Activated CD4-positive, alpha-beta T cell treated with anti-CD3 and anti-CD28 coated beads, Interleukin-2, amount 50 U/mL, for 1 hour (primary cell): ENCODE measurements around the gene TRAF3.
A peak's percentile ranks its signal among the peaks of the same experiment; 100 is the strongest.

Experiments used
- DNase-seq: peaks from one replicate; pipeline ENCODE4 v3.0.0-alpha.2; 2020

TRAF3 gene

GRCh38 chr14:102910442-102910841 is 133.2 kb downstream of the TRAF3 start:
- no peak for DNase-seq

DNA sequence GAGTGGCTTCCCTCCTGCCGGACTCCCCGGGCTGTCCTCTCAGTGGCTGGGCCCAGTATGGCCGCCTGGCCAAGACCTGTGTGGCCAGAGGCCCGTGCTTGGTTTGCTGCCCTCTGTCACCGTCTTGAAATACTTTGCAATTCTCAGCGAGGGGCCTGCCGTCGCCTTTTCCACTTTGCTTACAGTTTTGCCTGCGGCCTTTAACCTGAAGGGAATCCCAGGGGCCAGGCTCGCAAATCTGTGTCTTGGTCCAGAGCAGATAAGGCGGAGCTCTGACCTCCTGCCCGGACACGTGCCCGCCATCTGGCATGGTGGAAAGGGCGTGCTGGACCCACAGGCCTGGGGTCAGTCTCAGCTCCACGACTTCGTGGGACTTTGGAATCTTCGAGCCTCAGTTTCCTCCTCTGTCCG is 134.3 kb downstream of the TRAF3 start:
- no peak for DNase-seq

- DNase-seq = no peak
These were observed 134.9 kb downstream of the TRAF3 start for GRCh38 chr14:102911991-102912761.

- no peak for DNase-seq
These were observed 136.3 kb downstream of the TRAF3 start for GRCh38 chr14:102913341-102914211.

DNA sequence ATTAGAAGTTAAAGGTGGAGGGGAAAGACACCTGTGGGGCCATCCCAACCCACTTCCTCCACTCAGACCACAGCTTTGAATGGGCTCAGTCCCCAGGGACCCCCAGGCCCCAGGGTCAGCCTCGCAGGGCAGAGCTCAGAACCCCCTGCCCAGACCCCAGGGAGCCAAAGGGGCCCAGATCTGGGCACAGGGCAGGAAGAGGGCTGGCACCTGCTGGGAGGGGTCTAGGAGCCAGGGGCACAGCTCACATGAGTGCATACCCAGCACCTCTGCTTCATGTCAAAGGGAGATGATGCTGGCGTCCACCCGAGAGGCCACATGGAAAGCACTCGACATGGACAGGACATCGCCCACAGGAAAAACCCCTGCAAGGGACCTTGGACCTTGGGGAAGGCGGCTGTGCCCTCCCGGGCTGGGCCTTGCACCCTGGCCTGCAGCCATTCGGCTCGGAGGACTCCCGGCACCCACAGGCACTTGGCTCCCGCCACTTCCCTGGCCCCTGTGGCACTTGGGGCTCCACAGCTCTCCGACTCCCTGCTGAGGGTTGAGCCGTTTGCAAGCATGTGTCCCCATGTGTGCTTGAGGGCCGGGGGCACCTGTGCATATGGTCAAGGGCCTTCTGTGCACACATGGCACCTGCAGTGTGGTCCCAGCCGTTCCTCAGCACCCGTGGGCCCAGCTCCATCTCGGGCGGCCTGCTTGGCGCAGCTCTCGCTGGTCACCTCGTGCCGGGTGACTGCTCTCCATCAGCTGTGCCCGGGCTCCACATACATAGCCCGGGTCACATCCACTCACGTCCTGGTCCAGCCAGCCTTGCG is 137.4 kb downstream of the TRAF3 start:
- DNase-seq = no peak

DNA sequence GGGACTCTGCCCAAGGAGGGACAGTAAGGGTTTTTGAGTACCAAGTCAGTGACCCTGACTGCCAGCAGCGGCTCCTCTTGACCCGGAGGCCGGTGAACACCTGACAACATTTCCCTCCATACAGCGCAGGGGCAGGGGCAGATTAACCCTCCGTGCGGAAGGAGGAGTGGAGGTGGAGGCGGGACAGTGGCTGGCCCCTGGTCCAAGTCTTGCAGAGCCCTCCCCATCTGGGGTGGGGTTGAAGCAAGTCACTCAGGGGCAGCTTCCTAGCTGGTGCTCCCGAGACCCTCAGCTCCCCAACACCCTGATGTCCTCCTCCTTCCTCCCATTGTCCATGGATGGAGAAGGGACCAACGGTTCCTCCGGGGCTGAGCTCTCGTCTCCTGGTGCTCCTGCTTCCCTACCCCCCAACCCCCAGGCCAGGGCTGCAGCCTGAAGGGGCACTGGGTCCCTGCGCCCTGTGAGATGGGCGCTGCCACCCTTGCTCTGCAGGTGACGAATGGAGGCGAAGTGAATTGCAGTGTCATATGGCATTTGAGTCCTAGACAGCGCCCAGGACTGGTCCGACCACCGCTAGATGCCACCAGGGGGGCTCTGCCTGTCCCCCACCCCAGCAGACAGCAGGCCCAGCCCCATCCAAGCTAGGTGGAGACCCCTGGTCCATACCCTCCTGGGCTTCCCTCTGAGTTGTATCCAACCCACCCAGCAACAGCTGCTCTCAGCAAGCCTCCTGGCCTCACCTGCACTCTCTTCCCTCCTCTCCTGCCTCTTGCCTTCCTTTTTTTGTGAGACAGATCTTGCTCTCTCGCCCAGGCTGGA is 138.3 kb downstream of the TRAF3 start:
- DNase-seq = no peak

- DNase-seq = no peak
These were observed 139.3 kb downstream of the TRAF3 start for GRCh38 chr14:102916347-102917055.

DNA sequence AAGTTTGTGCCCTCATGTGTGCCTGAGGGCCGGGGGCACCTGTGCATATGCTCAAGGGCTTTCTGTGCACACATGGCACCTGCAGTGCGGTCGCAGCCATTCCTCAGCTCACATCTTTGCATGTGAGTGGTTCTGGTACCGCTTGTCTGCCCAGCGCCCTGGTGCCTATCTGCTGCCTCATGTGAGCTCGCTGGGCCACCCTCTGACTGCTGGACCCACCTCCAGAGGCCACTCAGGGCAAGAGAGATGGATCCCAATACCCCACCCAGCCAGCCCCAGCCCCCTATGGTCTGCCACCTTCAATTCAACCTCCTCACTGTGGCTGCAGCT is 139.8 kb downstream of the TRAF3 start:
- DNase-seq = no peak

- peak; percentile 54 for DNase-seq
These were observed 140.4 kb downstream of the TRAF3 start for GRCh38 chr14:102917469-102918211.

- DNase-seq = no peak
These were observed 141.2 kb downstream of the TRAF3 start for GRCh38 chr14:102918438-102918837.

- DNase-seq = no peak
These were observed 143.2 kb downstream of the TRAF3 start for GRCh38 chr14:102920273-102920997.

- DNase-seq = no peak
These were observed 143.7 kb downstream of the TRAF3 start for GRCh38 chr14:102920998-102921304.

- DNase-seq = no peak
These were observed 145.4 kb downstream of the TRAF3 start, which contains the start of gene AMN for GRCh38 chr14:102922490-102923200. Gene AMN, plus strand, starts transcription at chr14:102922663. Its CDS starts 26 bp downstream, at chr14:102922689.

- DNase-seq = no peak
These were observed 146.1 kb downstream of the TRAF3 start for GRCh38 chr14:102923201-102923924.

DNA sequence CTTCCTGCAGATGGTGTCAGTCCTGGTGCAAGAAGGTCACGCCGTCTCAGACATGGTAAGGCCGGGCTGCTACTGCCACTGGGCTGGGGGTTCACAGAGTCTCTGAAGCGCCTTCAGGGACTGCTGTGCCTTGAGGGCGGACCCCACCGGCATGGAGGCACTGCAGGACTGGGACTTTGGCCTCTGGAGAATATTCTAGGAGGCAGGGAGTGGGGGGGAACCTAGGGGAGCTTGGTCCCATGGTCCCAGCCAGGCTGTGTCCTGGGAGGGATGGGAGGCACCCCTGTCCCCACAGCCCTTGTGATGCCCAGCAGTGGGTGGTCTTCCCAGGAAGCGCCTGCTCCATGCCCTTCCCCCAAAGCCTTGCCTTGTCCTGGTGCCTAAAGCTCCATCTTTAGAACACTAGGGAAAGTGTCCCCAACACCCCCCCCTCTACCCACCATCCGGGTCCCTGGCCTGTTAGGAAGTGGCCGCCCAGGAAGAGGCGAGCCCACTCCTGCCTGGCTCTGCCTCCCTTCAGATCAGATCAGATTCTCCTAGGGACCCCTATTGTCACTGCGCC is 146.8 kb downstream of the TRAF3 start:
- DNase-seq = no peak

GRCh38 chr14:102924632-102925588 is 147.7 kb downstream of the TRAF3 start:
- DNase-seq = no peak

- DNase-seq = no peak
These were observed 148.4 kb downstream of the TRAF3 start for GRCh38 chr14:102925646-102926045.
